C4-2B (cell line): ENCODE results near the gene SLC9A5.

Experiments
- CTCF ChIP-seq: fragments of 450-650 bp; conservative IDR thresholded peaks from 2 replicates; pipeline ENCODE4 v1.5.1; 2017; ENCODE audit warnings: mild to moderate bottlenecking
- ZFX ChIP-seq: fragments of 450-650 bp; IDR thresholded peaks from 2 replicates; pipeline ENCODE4 v1.6.1; 2017

GRCh38 chr16:67310561-67310960 lies 61.8 kb downstream of the SLC9A5 start:
- TF ChIP-seq CTCF: no peak
- no peak for TF ChIP-seq ZFX
